GM23338 (cell line): ENCODE results near the gene APOA1. TPM values are rescaled to one million over a fixed set of nuclear protein-coding genes. Genes with fewer than 3 reads are reported as not detected.

Source experiments
- ATAC-seq: fragments of 200-7000 bp; cut with Tn5 transposase; 3 replicates; pipeline ENCODE4 v1.9.1; 2020
- DNase-seq: peaks from one replicate; pipeline ENCODE4 v3.0.0-alpha.2; 2015; ENCODE audit warnings: low spot score
- H2AFZ ChIP-seq: fragments of 200-600 bp; sonication (generic); 2 replicates; pipeline ENCODE4 v1.8.0; 2016; ENCODE audit warnings: antibody characterized with exemption, mild to moderate bottlenecking, moderate library complexity
- H3F3A ChIP-seq: fragments of 200-600 bp; sonication (generic); replicated peaks from 2 replicates; pipeline ENCODE4 v1.8.0; 2017; ENCODE audit warnings: antibody characterized with exemption, mixed run types, low read depth
- H3K27ac ChIP-seq: fragments of 200-600 bp; sonication (generic); 2 replicates; pipeline ENCODE4 v1.6.1; 2016; ENCODE audit warnings: low read depth
- H3K27me3 ChIP-seq: fragments of 200-600 bp; sonication (generic); 2 replicates; pipeline ENCODE4 v1.8.0; 2016; ENCODE audit warnings: mild to moderate bottlenecking, mixed run types, moderate library complexity; ENCODE audit not compliant: insufficient read depth
- H3K36me3 ChIP-seq: fragments of 200-600 bp; sonication (generic); 2 replicates; pipeline ENCODE4 v1.8.0; 2016; ENCODE audit warnings: mild to moderate bottlenecking; ENCODE audit not compliant: insufficient read depth
- H3K4me1 ChIP-seq: fragments of 200-600 bp; sonication (generic); 2 replicates; pipeline ENCODE4 v1.8.0; 2016; ENCODE audit warnings: mild to moderate bottlenecking, moderate library complexity; ENCODE audit not compliant: insufficient read depth
- H3K4me2 ChIP-seq: fragments of 200-600 bp; sonication (generic); 2 replicates; pipeline ENCODE4 v1.7.1; 2017; ENCODE audit warnings: mixed run types
- H3K4me3 ChIP-seq: fragments of 200-600 bp; sonication (generic); 2 replicates; pipeline ENCODE4 v1.6.1; 2016; ENCODE audit warnings: mixed run types
- H3K79me2 ChIP-seq: fragments of 200-600 bp; sonication (generic); replicated peaks from 2 replicates; pipeline ENCODE4 v1.8.0; 2017; ENCODE audit warnings: mild to moderate bottlenecking; ENCODE audit not compliant: insufficient read depth
- H3K9me2 ChIP-seq: fragments of 200-600 bp; sonication (generic); 2 replicates; pipeline ENCODE4 v1.8.0; 2017; ENCODE audit not compliant: insufficient read depth
- H4K20me1 ChIP-seq: fragments of 200-600 bp; sonication (generic); replicated peaks from 2 replicates; pipeline ENCODE4 v1.8.0; 2017; ENCODE audit warnings: mild to moderate bottlenecking; ENCODE audit not compliant: insufficient read depth
- H3K27ac Mint-ChIP-seq: 2 replicates; pipeline ENCODE4 v1.8.0; 2020; ENCODE audit warnings: inconsistent platforms, mild to moderate bottlenecking, moderate library complexity, mixed read lengths
- H3K27me3 Mint-ChIP-seq: 3 replicates; pipeline ENCODE4 v1.8.0; 2022; ENCODE audit warnings: low read depth, mild to moderate bottlenecking, moderate library complexity, mixed read lengths, inconsistent platforms; ENCODE audit not compliant: insufficient read depth, poor library complexity
- H3K36me3 Mint-ChIP-seq: 3 replicates; pipeline ENCODE4 v1.8.0; 2021; ENCODE audit warnings: low read depth, mild to moderate bottlenecking, inconsistent platforms, moderate library complexity, mixed read lengths
- H3K4me1 Mint-ChIP-seq: 3 replicates; pipeline ENCODE4 v1.8.0; 2020; ENCODE audit warnings: mild to moderate bottlenecking, inconsistent platforms, mixed read lengths
- H3K4me3 Mint-ChIP-seq: 3 replicates; pipeline ENCODE4 v1.8.0; 2021; ENCODE audit warnings: moderate library complexity, mild to moderate bottlenecking, inconsistent platforms, mixed read lengths
- H3K9me3 Mint-ChIP-seq: 3 replicates; pipeline ENCODE4 v1.8.0; 2020; ENCODE audit warnings: moderate library complexity, mild to moderate bottlenecking, inconsistent platforms, mixed read lengths
- CREB1 ChIP-seq: fragments of 250-450 bp; sonication (Bioruptor Pico); IDR thresholded peaks from 2 replicates; pipeline ENCODE4 v1.5.0; 2020; ENCODE audit warnings: low read depth, mild to moderate bottlenecking, moderate library complexity
- CTCF ChIP-seq, 2 experiments: fragments of 200-600 bp in 1 of 2; sonication (generic) in 1 of 2; conservative IDR thresholded peaks; 2 replicates each; pipeline versions ENCODE4 v1.5.1 to v1.6.1; 2016 to 2017; ENCODE audit warnings: antibody characterized with exemption in 2 of 2, low read depth in 2 of 2, mild to moderate bottlenecking in 2 of 2, moderate library complexity in 1 of 2
- EZH2 ChIP-seq: fragments of 200-600 bp; sonication (generic); IDR thresholded peaks from one replicate; pipeline ENCODE4 v1.8.0; 2017; ENCODE audit warnings: antibody characterized with exemption, mild to moderate bottlenecking, low read depth; ENCODE audit not compliant: unreplicated experiment
- EZH2phosphoT487 ChIP-seq: fragments of 200-600 bp; sonication (generic); IDR thresholded peaks from one replicate; pipeline ENCODE4 v1.8.1; 2018; ENCODE audit warnings: antibody characterized with exemption; ENCODE audit not compliant: unreplicated experiment
- JUNB ChIP-seq: IDR thresholded peaks from one replicate; pipeline ENCODE4 v1.6.1; 2016; ENCODE audit warnings: antibody characterized with exemption; ENCODE audit not compliant: unreplicated experiment
- NANOG ChIP-seq: IDR thresholded peaks from 2 replicates; pipeline ENCODE4 v1.6.1; 2016; ENCODE audit warnings: antibody characterized with exemption, borderline replicate concordance
- POLR2AphosphoS5 ChIP-seq: IDR thresholded peaks from 2 replicates; pipeline ENCODE4 v1.6.1; 2016; ENCODE audit warnings: antibody characterized with exemption, low read depth
- REST ChIP-seq: IDR thresholded peaks from one replicate; pipeline ENCODE4 v1.6.1; 2018; ENCODE audit warnings: antibody characterized with exemption; ENCODE audit not compliant: unreplicated experiment
- STAT1 ChIP-seq: IDR thresholded peaks from one replicate; pipeline ENCODE4 v1.6.1; 2016; ENCODE audit warnings: antibody characterized with exemption; ENCODE audit not compliant: unreplicated experiment
- ZNF114 ChIP-seq: fragments of 250-450 bp; sonication (Bioruptor Pico); IDR thresholded peaks from 2 replicates; pipeline ENCODE4 v1.5.0; 2020; ENCODE audit warnings: mild to moderate bottlenecking, moderate library complexity
- ZNF331 ChIP-seq: fragments of 250-450 bp; sonication (Bioruptor Pico); IDR thresholded peaks from 2 replicates; pipeline ENCODE4 v1.5.0; 2020; ENCODE audit warnings: low read depth, mild to moderate bottlenecking, moderate library complexity
- ZNF462 ChIP-seq: fragments of 250-450 bp; sonication (Bioruptor Pico); IDR thresholded peaks from 2 replicates; pipeline ENCODE4 v1.5.0; 2020; ENCODE audit warnings: mild to moderate bottlenecking, moderate library complexity
- polyA plus RNA-seq: library from polyadenylated mRNA; unstranded; fragments of >200 nt; fragmentation: Nextera tagmentation; extraction: Ambion mirVana; gene quantifications from 2 replicates; pipeline ENCODE4 v1.2.1, GENCODE V29; 2016
- total RNA-seq: library from RNA; depleted of rRNA; stranded (reverse); fragments of >200 nt; shearing (Covaris generic); gene quantifications from 2 replicates; pipeline ENCODE4 v1.2.3, GENCODE V29; 2014
- TF ChIP-seq, protein P1 (sequence below): IDR thresholded peaks from 2 replicates; pipeline ENCODE4 v1.6.1; 2016; ENCODE audit warnings: antibody characterized with exemption

The APOA1 gene
- total and polyA plus RNA-seq, 2 experiments from 2014 or later: 0.60 TPM; not detected in 1

DNA sequence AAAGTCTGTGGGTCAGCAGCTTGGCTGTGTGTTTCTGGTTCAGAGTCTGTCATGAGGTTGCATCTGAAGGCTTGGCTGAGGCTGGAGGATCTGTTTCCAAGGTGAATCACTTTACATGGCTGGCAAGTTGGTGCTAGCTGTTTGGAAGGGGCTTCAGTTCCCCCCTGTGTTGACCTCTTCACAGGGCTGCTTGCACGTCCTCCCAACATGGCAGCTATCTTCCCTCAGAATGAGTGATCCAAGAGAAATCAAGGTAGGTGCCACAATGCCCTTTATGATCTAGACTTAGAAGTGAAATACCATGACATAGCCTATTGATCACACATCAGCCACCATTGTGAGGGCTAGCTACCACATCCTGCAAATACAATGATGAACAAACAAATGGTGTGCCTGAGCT is 24.3 kb downstream of the APOA1 start:
- no peaks in the 10 kb centered on the region for H3F3A ChIP-seq
- no peak for TF ChIP-seq JUNB
- TF ChIP-seq CTCF (conservative IDR thresholded peaks at IDR 0.05; ENCODE audit: low read depth in 2 of 2): no peak
- TF ChIP-seq POLR2AphosphoS5: no peak
- TF ChIP-seq EZH2: no peak
- TF ChIP-seq STAT1: no peak
- no peak for TF ChIP-seq ZNF462
- TF ChIP-seq EZH2phosphoT487: no peak
- no peak for TF ChIP-seq ZNF331 (CRISPR knock-in tag)
- TF ChIP-seq, protein P1, sequence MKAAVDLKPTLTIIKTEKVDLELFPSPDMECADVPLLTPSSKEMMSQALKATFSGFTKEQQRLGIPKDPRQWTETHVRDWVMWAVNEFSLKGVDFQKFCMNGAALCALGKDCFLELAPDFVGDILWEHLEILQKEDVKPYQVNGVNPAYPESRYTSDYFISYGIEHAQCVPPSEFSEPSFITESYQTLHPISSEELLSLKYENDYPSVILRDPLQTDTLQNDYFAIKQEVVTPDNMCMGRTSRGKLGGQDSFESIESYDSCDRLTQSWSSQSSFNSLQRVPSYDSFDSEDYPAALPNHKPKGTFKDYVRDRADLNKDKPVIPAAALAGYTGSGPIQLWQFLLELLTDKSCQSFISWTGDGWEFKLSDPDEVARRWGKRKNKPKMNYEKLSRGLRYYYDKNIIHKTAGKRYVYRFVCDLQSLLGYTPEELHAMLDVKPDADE: no peak
- TF ChIP-seq CREB1 (CRISPR knock-in tag): no peak
- TF ChIP-seq REST: no peak
- no peak for TF ChIP-seq ZNF114 (CRISPR knock-in tag)
- TF ChIP-seq NANOG: no peak
- no peaks in the 10 kb centered on the region for H4K20me1 ChIP-seq
- H3K4me3 ChIP-seq: no peak overlapping the region
- ATAC-seq: no peak
- H3K27me3 ChIP-seq: no peaks in the 10 kb centered on the region
- H3K27ac Mint-ChIP-seq: no peak overlapping the region
- H3K79me2 ChIP-seq: no peaks in the 10 kb centered on the region
- H3K9me2 ChIP-seq: no peaks in the 10 kb centered on the region
- H3K36me3 ChIP-seq: no peaks in the 10 kb centered on the region
- no peak overlapping the region for H2AFZ ChIP-seq
- H3K4me1 ChIP-seq: no peaks in the 10 kb centered on the region
- H3K27ac ChIP-seq: no peak overlapping the region
- H3K9me3 Mint-ChIP-seq: no peaks in the 10 kb centered on the region
- H3K36me3 Mint-ChIP-seq: no peaks in the 10 kb centered on the region
- H3K4me2 ChIP-seq: no peak overlapping the region
- DNase-seq: no peak
- peaks cover 6% of the 10 kb centered on the region for H3K27me3 Mint-ChIP-seq
- H3K4me1 Mint-ChIP-seq: no peaks in the 10 kb centered on the region
- H3K4me3 Mint-ChIP-seq: no peak overlapping the region
